ENCODE data around the gene ADAMTS3.

The ADAMTS3 gene

GRCh38 chr4:72326692-72327632 lies 242.1 kb downstream of the ADAMTS3 start:
- peak in 1 of 2 donors; percentile 2 for DNase-seq

GRCh38 chr4:72325215-72325614 lies 243.8 kb downstream of the ADAMTS3 start:
- DNase-seq = no peak

GRCh38 chr4:72323227-72323626 lies 245.8 kb downstream of the ADAMTS3 start:
- DNase-seq = no peak

GRCh38 chr4:72320223-72320948 lies 248.6 kb downstream of the ADAMTS3 start:
- no peak for DNase-seq

- no peak for DNase-seq
Measured at GRCh38 chr4:72319601-72320021, 249.4 kb downstream of the ADAMTS3 start.

- DNase-seq = no peak
Measured at GRCh38 chr4:72318421-72319170, 250.4 kb downstream of the ADAMTS3 start.

GRCh38 chr4:72314869-72315268 lies 254.2 kb downstream of the ADAMTS3 start:
- no peak for DNase-seq

GRCh38 chr4:72313121-72313520 lies 255.9 kb downstream of the ADAMTS3 start:
- no peak for DNase-seq

- DNase-seq = no peak
Measured at GRCh38 chr4:72312032-72312650, 256.9 kb downstream of the ADAMTS3 start.

- no peak for DNase-seq
Measured at GRCh38 chr4:72311291-72311690, 257.7 kb downstream of the ADAMTS3 start.

- DNase-seq = no peak
Measured at GRCh38 chr4:72305620-72306019, 263.4 kb downstream of the ADAMTS3 start.

- no peak for DNase-seq
Measured at GRCh38 chr4:72305080-72305479, 263.9 kb downstream of the ADAMTS3 start.

GRCh38 chr4:72302981-72303704 lies 265.9 kb downstream of the ADAMTS3 start:
- DNase-seq = peak; percentile 4 to 46

GRCh38 chr4:72301759-72302158 lies 267.3 kb downstream of the ADAMTS3 start:
- DNase-seq = no peak

- no peak for DNase-seq
Measured at GRCh38 chr4:72300126-72300525, 268.9 kb downstream of the ADAMTS3 start.

- DNase-seq = no peak
Measured at GRCh38 chr4:72295966-72296557, 273.0 kb downstream of the ADAMTS3 start.

GRCh38 chr4:72290737-72291136 lies 278.3 kb downstream of the ADAMTS3 start:
- no peak for DNase-seq

- DNase-seq = no peak
Measured at GRCh38 chr4:72286910-72287309, 282.1 kb downstream of the ADAMTS3 start.

- no peak for DNase-seq
Measured at GRCh38 chr4:72286185-72286584, 282.8 kb downstream of the ADAMTS3 start.

GRCh38 chr4:72283357-72283756 lies 285.7 kb downstream of the ADAMTS3 start:
- no peak for DNase-seq

GRCh38 chr4:72280252-72280651 lies 288.8 kb downstream of the ADAMTS3 start:
- no peak for DNase-seq

GRCh38 chr4:72275381-72275780 lies 293.6 kb downstream of the ADAMTS3 start:
- no peak for DNase-seq
